Muscle layer of colon (tissue), 2 donors: ENCODE results near the gene EIF3B.
"Not testable (repeated sequence)": the region's sequence is repeated elsewhere in the genome, so short reads cannot be mapped to it uniquely, and the experiment has no call there.

Experiments used
- H3K27ac ChIP-seq: one replicate; pipeline ENCODE4 v1.7.0; 2013; ENCODE audit warnings: low read depth, mild to moderate bottlenecking, low read length, moderate library complexity
- H3K27me3 ChIP-seq, 2 donors: one replicate each; pipeline ENCODE4 v1.7.0; 2013; ENCODE audit warnings: low read length in 2 of 2, mild to moderate bottlenecking in 2 of 2; ENCODE audit not compliant: insufficient read depth in 2 of 2, control insufficient read depth in 1 of 2
- H3K36me3 ChIP-seq: one replicate; pipeline ENCODE4 v1.7.0; 2013; ENCODE audit warnings: mild to moderate bottlenecking, low read length; ENCODE audit not compliant: insufficient read depth
- H3K4me1 ChIP-seq: one replicate; pipeline ENCODE4 v1.7.0; 2013; ENCODE audit warnings: mild to moderate bottlenecking, low read length; ENCODE audit not compliant: insufficient read depth
- H3K4me3 ChIP-seq, 2 donors: one replicate each; pipeline ENCODE4 v1.7.0; 2013; ENCODE audit warnings: low read length in 2 of 2, low read depth in 1 of 2, mild to moderate bottlenecking in 1 of 2, moderate library complexity in 1 of 2
- H3K9ac ChIP-seq: one replicate; pipeline ENCODE4 v1.7.0; 2013; ENCODE audit warnings: low read length
- H3K9me3 ChIP-seq: one replicate; pipeline ENCODE4 v1.7.0; 2013; ENCODE audit warnings: mild to moderate bottlenecking, low read length
- donor health status: abdominal sarcoma.
- donor health status: Adenocarcinoma of cecum.

EIF3B gene

GRCh38 chr7:2369139-2369538 is 14.5 kb downstream of the EIF3B start:
- H3K27ac ChIP-seq, result no peak overlapping the region
- no peak overlapping the region for H3K4me3 ChIP-seq
- H3K9ac ChIP-seq, result no peak overlapping the region
- no peaks in the 10 kb centered on the region for H3K27me3 ChIP-seq
- no peaks in the 10 kb centered on the region for H3K9me3 ChIP-seq
- H3K36me3 ChIP-seq, result peaks cover 92% of the 10 kb centered on the region
- H3K4me1 ChIP-seq, result no peaks in the 10 kb centered on the region

- Histone ChIP-seq H3K4me1 (no peaks in the 10 kb centered on the region), H3K4me3 (no peak overlapping the region), H3K27me3 (no peaks in the 10 kb centered on the region), H3K9ac (no peak overlapping the region), H3K9me3 (no peaks in the 10 kb centered on the region), H3K36me3 (peaks cover 94% of the 10 kb centered on the region), H3K27ac (no peak overlapping the region)
These were observed 16.7 kb downstream of the EIF3B start for GRCh38 chr7:2371329-2371728.

- no peak overlapping the region for H3K4me3 ChIP-seq
- peaks cover 92% of the 10 kb centered on the region for H3K36me3 ChIP-seq
- H3K9me3 ChIP-seq, result no peaks in the 10 kb centered on the region
- no peaks in the 10 kb centered on the region for H3K27me3 ChIP-seq
- H3K27ac ChIP-seq, result no peak overlapping the region
- no peak overlapping the region for H3K9ac ChIP-seq
- no peaks in the 10 kb centered on the region for H3K4me1 ChIP-seq
These were observed 18.1 kb downstream of the EIF3B start for GRCh38 chr7:2372724-2373123.

- no peak overlapping the region for H3K27ac ChIP-seq
- H3K36me3 ChIP-seq, result peaks cover 89% of the 10 kb centered on the region
- H3K4me1 ChIP-seq, result no peaks in the 10 kb centered on the region
These were observed 18.5 kb downstream of the EIF3B start for GRCh38 chr7:2373124-2373556.

GRCh38 chr7:2373646-2374045 is 19.0 kb downstream of the EIF3B start:
- H3K4me3 ChIP-seq, result no peak overlapping the region
- H3K4me1 ChIP-seq, result no peaks in the 10 kb centered on the region
- no peaks in the 10 kb centered on the region for H3K9me3 ChIP-seq
- H3K27ac ChIP-seq, result no peak overlapping the region
- H3K36me3 ChIP-seq, result peaks cover 87% of the 10 kb centered on the region
- no peak overlapping the region for H3K9ac ChIP-seq
- no peaks in the 10 kb centered on the region for H3K27me3 ChIP-seq

More at GRCh38 chr7:2373124-2373556, 18.5 kb downstream of the EIF3B start:
- H3K27me3 ChIP-seq, result no peaks in the 10 kb centered on the region
- H3K4me3 ChIP-seq, result no peak overlapping the region
- no peak overlapping the region for H3K9ac ChIP-seq
- H3K9me3 ChIP-seq, result no peaks in the 10 kb centered on the region

GRCh38 chr7:2374401-2374800 is 19.8 kb downstream of the EIF3B start:
- no peaks in the 10 kb centered on the region for H3K9me3 ChIP-seq
- no peak overlapping the region for H3K27ac ChIP-seq

GRCh38 chr7:2374830-2375728 is 20.5 kb downstream of the EIF3B start:
- Histone ChIP-seq H3K27me3 (no peaks in the 10 kb centered on the region), H3K36me3 (peaks cover 87% of the 10 kb centered on the region), H3K4me1 (no peaks in the 10 kb centered on the region), H3K4me3 (no peak overlapping the region), H3K9me3 (no peaks in the 10 kb centered on the region), H3K9ac (no peak overlapping the region), H3K27ac (no peak overlapping the region)

More at GRCh38 chr7:2374401-2374800, 19.8 kb downstream of the EIF3B start:
- no peaks in the 10 kb centered on the region for H3K27me3 ChIP-seq
- H3K4me3 ChIP-seq, result no peak overlapping the region
- H3K36me3 ChIP-seq, result peaks cover 87% of the 10 kb centered on the region
- no peaks in the 10 kb centered on the region for H3K4me1 ChIP-seq
- H3K9ac ChIP-seq, result no peak overlapping the region

- Histone ChIP-seq H3K4me3 (no peak overlapping the region), H3K4me1 (no peaks in the 10 kb centered on the region), H3K9me3 (no peaks in the 10 kb centered on the region), H3K36me3 (peaks cover 89% of the 10 kb centered on the region), H3K27me3 (no peaks in the 10 kb centered on the region), H3K9ac (no peak overlapping the region), H3K27ac (no peak overlapping the region)
These were observed 21.9 kb downstream of the EIF3B start for GRCh38 chr7:2376351-2377154.

- H3K36me3 ChIP-seq, result peaks cover 81% of the 10 kb centered on the region
These were observed 22.9 kb downstream of the EIF3B start for GRCh38 chr7:2377492-2377891.

GRCh38 chr7:2378125-2378524 is 23.5 kb downstream of the EIF3B start:
- not testable (repeated sequence) for H3K9ac ChIP-seq, H3K4me1 ChIP-seq, H3K27me3 ChIP-seq, H3K4me3 ChIP-seq, H3K27ac ChIP-seq, H3K9me3 ChIP-seq
- H3K36me3 ChIP-seq, result peaks cover 74% of the 10 kb centered on the region

More at GRCh38 chr7:2377492-2377891, 22.9 kb downstream of the EIF3B start:
- H3K27ac ChIP-seq, H3K4me1 ChIP-seq, H3K27me3 ChIP-seq, H3K9me3 ChIP-seq, H3K9ac ChIP-seq, H3K4me3 ChIP-seq: not testable (repeated sequence)

GRCh38 chr7:2379161-2379560 is 24.5 kb downstream of the EIF3B start:
- no peak overlapping the region for H3K27ac ChIP-seq
- H3K36me3 ChIP-seq, result peaks cover 64% of the 10 kb centered on the region
- no peak overlapping the region for H3K9ac ChIP-seq
- no peak overlapping the region for H3K4me3 ChIP-seq
- H3K9me3 ChIP-seq, result no peaks in the 10 kb centered on the region
- no peaks in the 10 kb centered on the region for H3K27me3 ChIP-seq
- no peaks in the 10 kb centered on the region for H3K4me1 ChIP-seq
